Stimulated activated CD4-positive, alpha-beta T cell treated with anti-CD3 and anti-CD28 coated beads, Interleukin-12 subunit alpha, Interleukin-12 subunit beta, amount 100 ng/mL, for 24 hours (primary cell): ENCODE data around the gene HYAL1.
A peak's percentile ranks its signal among the peaks of the same experiment; 100 is the strongest.
"Not testable (repeated sequence)": the region's sequence is repeated elsewhere in the genome, so short reads cannot be mapped to it uniquely, and the experiment has no call there.

ENCODE experiments used
- DNase-seq, 2 experiments: peaks; one replicate each; pipeline ENCODE4 v3.0.0-alpha.2; 2020; ENCODE audit warnings: low read depth in 2 of 2

The HYAL1 gene

GRCh38 chr3:50294089-50294488 is 9.3 kb downstream of the HYAL1 start:
- no peak for DNase-seq

GRCh38 chr3:50293079-50293801 is 10.1 kb downstream of the HYAL1 start:
- DNase-seq, result no peak

GRCh38 chr3:50292159-50293078 is 11.0 kb downstream of the HYAL1 start, which contains the start of gene IFRD2:
Gene IFRD2, minus strand, starts transcription at chr3:50292429. Its CDS starts 155 bp downstream, at chr3:50292274.
- peak; percentile 92 to 93 for DNase-seq

- no peak for DNase-seq
These were observed 13.2 kb downstream of the HYAL1 start for GRCh38 chr3:50290161-50290641.

GRCh38 chr3:50289130-50289529 is 14.2 kb downstream of the HYAL1 start:
- no peak for DNase-seq

DNA sequence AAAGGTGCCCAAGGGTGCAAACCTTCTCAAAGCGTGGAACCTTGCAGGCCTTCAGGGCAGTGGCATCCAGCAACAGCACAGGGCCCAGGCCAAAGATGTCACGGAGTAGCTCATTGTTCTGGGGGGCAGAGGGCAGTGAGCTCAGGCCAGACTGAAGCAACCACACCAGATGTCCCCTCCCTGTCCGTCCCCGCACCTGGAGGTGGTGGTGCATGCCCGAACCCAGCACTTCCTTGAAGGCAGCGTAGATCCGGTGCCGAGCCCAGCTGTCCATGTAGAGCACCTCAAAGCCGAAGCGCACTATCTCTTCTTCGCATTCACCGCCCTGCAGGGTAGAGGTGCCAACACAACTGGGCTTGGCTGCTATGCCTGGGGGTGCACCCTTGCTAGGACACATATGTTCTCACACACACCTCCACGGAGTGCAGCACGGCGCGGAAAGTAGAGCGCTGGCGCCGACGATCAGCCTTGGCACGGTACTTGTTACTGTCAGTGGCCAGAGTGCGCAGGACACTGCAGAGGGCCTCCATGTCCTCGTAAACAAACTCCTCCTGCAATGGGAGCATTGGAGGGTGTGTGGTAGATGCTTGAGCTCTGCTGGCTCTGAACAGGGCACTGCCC is 14.9 kb downstream of the HYAL1 start:
- DNase-seq, result no peak

- no peak for DNase-seq
These were observed 16.1 kb downstream of the HYAL1 start for GRCh38 chr3:50287262-50287661.

GRCh38 chr3:50286322-50287227 is 16.8 kb downstream of the HYAL1 start:
- no peak for DNase-seq

- DNase-seq, result not testable (repeated sequence)
These were observed 19.3 kb downstream of the HYAL1 start for GRCh38 chr3:50284121-50284520.

DNA sequence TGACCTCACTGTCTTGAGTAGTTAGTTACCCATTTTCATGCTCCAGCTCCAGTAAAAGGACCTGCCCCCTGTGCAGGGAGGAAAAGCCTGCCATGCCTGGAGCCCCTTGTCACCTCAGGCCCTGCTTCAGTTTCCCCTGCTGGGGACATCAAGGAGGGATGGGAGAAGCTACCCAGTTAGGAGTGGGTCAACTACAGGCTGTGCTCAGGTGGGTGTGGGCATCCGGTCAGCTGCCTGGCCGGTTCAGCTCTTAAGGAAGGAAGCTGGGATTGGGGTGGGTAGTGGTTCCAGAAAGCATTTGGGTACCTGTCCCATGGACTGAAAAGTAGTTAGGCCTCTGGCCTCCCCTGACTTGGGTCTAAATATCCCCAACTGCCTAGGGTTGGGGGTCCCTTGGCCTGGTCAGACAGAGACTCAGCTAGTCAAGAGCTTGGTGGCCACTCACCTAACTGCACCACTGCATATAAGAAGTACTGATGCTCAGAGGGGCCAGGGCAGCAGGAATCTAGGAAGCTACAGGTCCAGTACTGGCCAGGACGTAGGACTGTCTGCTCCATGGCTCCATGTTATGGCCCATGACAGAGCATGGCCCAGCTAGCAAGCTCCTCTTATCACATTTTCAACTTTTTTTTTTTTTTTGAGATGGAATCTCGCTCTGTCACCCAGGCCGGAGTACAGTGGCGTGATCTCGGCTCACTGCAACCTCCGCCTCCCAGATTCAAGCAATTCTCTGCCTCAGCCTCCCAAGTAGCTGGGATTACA is 23.9 kb downstream of the HYAL1 start:
- DNase-seq, result no peak

- DNase-seq, result no peak
These were observed 24.5 kb downstream of the HYAL1 start, which contains the start of gene LSMEM2 for GRCh38 chr3:50278880-50279224. Gene LSMEM2, plus strand, starts transcription at chr3:50279087. Its CDS starts 27 bp downstream, at chr3:50279114.

- DNase-seq, result no peak
These were observed 25.1 kb downstream of the HYAL1 start for GRCh38 chr3:50278123-50278879.

GRCh38 chr3:50276762-50277101 is 26.6 kb downstream of the HYAL1 start:
- DNase-seq, result no peak

DNA sequence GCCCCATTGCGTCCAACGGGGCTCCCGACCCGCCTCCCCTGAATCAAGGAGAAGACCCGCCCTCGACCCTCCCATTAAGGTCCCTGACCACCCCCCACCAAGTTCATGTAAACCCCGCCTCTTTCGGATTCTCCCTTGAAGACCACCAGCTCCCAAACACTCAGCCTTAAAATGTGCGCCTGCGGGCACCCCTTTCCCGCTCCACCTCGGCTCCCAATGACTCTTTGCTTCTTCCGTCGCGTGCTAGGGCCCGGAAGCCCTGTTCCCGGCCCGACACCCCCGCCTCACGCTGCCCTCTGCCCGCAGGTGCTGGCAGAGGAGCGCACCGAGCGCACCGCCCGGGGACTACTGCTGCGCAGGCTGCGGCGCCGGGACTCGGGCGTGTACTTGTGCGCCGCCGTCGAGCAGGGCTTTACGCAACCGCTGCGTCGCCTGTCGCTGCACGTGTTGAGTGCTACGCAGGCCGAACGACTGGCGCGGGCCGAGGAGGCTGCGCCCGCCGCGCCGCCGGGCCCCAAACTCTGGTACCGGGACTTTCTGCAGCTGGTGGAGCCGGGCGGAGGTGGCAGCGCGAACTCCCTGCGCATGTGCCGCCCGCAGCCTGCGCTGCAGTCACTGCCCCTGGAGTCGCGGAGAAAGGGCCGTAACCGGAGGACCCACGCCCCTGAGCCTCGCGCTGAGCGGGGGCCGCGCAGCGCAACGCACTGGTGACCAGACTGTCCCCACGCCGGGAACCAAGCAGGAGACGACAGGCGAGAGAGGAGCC is 27.2 kb downstream of the HYAL1 start:
- DNase-seq, result no peak

GRCh38 chr3:50275141-50275995 is 28.0 kb downstream of the HYAL1 start:
- DNase-seq, result no peak

DNA sequence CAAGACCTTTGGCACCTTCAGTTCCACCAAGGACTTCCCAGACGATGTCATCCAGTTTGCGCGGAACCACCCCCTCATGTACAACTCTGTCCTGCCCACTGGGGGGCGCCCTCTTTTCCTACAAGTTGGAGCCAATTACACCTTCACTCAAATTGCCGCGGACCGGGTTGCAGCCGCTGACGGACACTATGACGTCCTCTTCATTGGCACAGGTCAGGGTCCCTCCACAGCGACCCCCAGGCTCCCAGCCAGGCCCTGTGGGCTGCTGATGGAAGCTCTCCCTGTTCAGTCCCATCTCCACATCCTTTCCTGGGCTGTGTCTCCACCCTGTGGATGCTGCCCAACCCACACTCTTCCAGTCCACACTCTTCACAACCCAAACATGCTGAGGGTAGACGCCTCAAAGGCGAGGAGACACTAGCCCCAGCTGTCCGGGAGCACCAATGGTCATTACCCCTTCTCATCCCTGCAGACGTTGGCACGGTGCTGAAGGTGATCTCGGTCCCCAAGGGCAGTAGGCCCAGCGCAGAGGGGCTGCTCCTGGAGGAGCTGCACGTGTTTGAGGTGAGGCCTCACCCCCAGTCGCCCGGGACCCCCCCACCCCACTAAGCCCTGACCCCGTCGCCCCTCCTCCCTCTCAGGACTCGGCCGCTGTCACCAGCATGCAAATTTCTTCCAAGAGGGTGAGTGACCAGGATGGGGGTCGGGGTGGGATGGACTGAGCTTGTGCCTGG is 28.8 kb downstream of the HYAL1 start:
- peak; percentile 48 to 79 for DNase-seq

GRCh38 chr3:50273689-50274065 is 29.7 kb downstream of the HYAL1 start:
- no peak for DNase-seq
